OCI-LY7 (cell line): ENCODE measurements around the gene COQ10A.

Experiments used
- CTCF ChIP-seq: fragments of 200-600 bp; sonication (generic); conservative IDR thresholded peaks from 2 replicates; pipeline ENCODE4 v1.5.1; 2014; ENCODE audit warnings: mild to moderate bottlenecking, antibody characterized with exemption, low read length, moderate library complexity, mixed read lengths
- EZH2phosphoT487 ChIP-seq: fragments of 200-600 bp; sonication (generic); IDR thresholded peaks from 2 replicates; pipeline ENCODE4 v1.6.1; 2018; ENCODE audit warnings: low read depth, borderline replicate concordance, mild to moderate bottlenecking, mixed run types, antibody characterized with exemption, low read length, moderate library complexity, mixed read lengths

DNA sequence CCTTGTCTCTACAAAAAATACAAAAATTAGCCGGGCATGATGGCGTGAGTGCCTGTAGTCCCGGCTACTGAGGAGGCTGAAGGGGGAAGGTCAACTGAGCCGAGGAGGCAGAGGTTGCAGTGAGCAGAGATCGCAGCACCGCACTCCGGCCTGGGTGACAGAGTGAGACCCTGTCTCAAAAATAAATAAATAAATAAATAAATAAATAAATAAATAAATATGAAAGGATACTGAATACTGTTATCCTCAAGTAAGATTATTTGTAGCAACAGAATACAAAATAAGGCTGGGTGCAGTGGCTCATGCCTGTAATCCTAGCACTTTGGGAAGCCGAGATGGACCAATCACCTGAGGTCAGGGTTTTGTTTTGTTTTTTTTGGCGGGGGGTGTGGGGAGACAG is 46.9 kb upstream of the COQ10A start:
- TF ChIP-seq CTCF (no peak), EZH2phosphoT487 (no peak)
